Erythroblast (primary cell): Measurements from ENCODE around the gene RPL3.
"Not testable (repeated sequence)": the region's sequence is repeated elsewhere in the genome, so short reads cannot be mapped to it uniquely, and the experiment has no call there.

ENCODE experiments used
- DNase-seq, 2 experiments: peaks; one replicate each; lab custom pipeline; 2025; lab: John Stamatoyannopoulos, UW
- GATA1 ChIP-seq: IDR thresholded peaks from 2 replicates; pipeline ENCODE4 v1.6.1; 2011; ENCODE audit warnings: low read depth, mild to moderate bottlenecking, control low read depth, low read length, moderate library complexity
- POLR2A ChIP-seq: IDR thresholded peaks from 2 replicates; pipeline ENCODE4 v1.6.1; 2011; ENCODE audit warnings: mild to moderate bottlenecking, low read length

The RPL3 gene

DNA sequence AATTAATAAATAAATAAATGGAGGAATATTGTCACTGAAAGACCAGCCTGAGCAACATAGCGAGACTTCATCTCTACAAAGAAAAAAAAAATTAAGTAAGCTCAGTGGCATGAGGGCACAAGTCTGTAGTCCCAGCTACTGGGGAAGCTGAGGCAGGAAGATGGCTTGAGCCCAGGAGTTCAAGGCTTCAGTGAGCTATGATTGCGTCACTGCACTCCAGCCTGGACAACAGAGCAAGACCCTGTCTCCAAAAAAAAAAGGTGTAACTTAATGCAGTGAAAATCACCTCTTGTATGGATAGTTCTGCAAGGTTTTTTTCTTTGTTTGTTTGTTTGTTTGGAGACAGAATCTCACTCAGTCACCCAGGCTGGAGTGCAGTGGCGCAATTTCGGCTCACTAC lies 25.8 kb upstream of the RPL3 start:
- TF ChIP-seq GATA1 (no peak), POLR2A (no peak)

DNA sequence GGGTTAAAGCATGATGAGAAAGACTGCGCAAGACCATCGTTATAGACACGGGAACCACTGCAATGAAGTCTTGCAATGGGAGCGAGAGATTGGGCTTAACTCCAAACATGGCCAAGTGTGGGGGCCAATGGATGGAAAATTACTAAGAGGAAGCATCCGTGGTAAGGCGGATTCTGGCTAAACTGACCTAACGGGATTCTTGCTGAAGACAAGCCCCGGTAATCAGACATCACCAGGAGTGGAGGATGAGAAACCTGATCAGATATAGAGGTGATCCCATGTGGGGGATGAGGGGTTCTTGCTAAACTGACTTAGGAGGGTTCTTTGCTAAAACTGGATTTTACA lies 24.6 kb upstream of the RPL3 start:
- DNase-seq, result no peak
- no peak for TF ChIP-seq POLR2A
- TF ChIP-seq GATA1, result no peak

More for the DNA sequence above, 25.8 kb upstream of the RPL3 start:
- DNase-seq, result no peak

DNA sequence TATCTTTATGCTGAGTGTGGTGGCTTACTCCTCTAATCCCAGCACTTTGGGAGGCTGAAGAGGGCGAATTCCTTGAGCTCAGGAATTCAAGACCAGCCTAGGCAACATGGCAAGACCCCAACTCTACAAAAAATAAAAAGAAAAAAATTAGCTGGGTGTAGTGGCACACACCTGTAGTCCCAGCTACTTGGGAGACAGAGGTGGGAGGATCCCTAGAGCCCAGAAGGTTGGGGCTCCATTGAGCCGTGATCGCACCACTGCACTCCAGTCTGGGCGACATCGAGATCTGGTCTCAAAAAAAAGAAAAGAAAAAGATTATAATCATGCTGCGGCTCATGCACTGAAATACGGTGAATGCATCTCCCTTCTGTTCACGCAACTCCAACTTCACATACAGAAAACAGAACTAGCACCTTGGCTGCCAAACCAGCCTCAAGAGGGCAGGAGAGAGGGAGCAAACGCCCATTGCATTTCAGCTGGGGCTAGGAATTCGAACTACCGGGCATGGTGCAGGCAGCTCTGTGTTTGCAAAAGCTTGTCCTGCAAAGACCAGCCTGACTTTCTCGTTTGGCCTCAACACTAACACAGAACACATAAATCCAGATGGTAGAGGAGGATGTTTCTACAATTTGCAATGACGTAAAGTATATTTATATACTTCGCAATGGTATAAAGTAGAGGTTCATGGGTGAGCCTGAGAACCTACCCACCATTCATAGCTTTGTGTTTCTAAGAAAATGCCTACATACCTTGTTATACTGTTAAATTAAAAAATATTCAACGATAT lies 24.0 kb upstream of the RPL3 start:
- TF ChIP-seq POLR2A, result no peak
- TF ChIP-seq GATA1, result no peak
- peak; percentile 77 to 79 for DNase-seq

DNA sequence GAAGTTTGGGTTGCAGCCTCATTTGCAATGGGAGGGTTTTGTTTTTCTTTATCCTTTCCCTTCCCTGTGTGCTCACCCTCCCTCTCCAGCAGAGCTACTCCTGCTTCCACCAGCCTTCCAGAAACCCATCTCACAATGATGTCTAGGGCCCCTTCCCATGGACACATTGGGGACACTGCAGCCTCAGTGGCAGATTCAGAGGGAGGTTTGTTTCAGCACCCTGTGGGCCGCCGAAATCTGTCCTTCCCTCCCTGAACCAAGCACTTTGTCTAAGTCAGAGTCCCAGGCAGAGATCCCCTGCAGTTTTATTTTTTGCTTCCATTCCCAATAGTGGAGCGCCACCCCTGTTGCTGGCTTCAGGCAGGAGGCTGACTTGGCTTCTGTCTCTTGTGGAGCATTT lies 21.8 kb upstream of the RPL3 start:
- TF ChIP-seq POLR2A, result no peak
- TF ChIP-seq GATA1, result no peak
- no peak for DNase-seq

DNA sequence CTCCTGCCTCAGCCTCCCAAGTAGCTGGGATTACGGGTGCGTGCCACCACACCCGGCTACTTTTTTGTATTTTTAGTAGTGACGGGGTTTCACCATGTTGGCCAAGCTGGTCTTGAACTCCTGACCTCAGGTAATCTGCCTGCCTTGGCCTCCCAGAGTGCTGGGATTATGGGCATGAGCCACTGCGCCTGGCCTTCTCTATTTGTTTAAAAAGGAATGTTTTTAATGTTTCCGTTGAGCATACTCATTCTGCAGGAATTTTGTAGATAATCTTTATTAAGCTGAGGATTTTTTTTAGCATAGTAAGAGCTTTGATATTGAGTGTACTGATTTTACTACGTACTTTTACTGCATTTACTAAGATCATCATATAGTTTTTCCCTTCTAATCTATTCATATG lies 20.4 kb upstream of the RPL3 start:
- DNase-seq, result not testable (repeated sequence)

DNA sequence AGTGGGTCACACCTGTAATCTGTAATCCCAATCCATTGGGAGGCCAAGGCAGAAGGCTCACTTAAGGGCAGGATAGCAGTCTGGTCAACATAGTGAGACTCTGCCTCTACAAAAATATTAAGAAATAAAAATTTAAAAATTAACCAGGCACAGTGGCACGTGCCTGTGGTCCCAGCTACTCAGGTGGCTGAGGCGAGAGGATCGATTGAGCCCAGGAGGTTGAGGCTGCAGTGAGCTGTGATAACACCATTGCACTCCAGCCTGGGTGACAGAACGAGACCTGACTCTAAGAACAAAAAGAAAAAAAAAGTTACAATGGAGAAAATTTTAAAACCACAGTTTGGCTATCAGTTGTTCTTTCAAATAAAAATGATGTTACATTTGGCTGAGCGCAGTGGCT lies 17.0 kb upstream of the RPL3 start:
- DNase-seq, result no peak
- TF ChIP-seq GATA1 (no peak), POLR2A (no peak)

DNA sequence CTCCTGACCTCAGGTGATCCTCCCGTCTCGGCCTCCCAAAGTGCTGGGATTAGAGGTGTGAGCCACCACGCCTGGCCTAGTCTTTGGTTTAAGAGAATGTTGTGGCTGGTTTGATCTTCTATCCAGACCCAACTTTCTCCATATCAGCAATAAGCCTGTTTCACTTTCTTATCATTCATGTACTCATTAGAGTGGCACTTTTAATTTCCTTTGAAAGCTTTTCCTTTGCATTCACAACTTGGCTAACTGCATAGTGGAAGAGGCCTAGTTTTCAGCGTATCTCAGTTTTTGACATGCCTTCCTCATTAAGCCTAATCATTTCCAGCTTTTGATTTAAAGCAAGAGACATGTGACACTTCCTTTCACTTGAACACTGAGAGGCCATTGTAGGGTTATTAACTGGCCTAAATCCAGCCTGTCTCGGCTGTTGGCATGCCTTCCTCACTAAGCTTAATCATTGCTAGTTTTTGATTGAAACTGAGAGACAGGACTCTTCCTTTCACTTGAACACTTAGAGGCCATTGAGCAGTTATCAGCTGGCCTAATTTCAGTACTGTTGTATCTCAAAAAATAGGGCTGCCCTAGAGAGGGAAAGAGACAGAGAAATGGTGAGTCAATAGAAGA lies 13.1 kb upstream of the RPL3 start:
- peak in 1 of 2 experiments; percentile 41 for DNase-seq
- TF ChIP-seq POLR2A (no peak), GATA1 (no peak)

DNA sequence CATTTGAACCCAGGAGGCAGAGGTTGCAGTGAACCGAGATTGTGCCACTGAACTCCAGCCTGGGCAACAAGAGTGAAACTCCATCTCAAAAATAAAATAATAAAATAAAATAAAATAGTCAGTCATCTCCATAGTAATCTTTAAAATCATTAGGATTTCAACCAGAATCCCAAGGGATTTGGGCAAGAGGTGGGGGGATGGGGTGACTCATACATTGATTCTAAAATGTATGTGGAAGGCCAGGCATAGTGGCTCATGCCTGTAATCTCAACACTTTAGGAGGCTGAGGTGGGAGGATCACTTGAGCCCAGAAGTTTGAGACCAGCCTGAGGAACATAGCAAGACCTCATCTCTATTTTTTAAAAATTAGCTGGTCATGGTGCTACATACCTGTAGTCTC lies 11.1 kb upstream of the RPL3 start:
- not testable (repeated sequence) for DNase-seq

DNA sequence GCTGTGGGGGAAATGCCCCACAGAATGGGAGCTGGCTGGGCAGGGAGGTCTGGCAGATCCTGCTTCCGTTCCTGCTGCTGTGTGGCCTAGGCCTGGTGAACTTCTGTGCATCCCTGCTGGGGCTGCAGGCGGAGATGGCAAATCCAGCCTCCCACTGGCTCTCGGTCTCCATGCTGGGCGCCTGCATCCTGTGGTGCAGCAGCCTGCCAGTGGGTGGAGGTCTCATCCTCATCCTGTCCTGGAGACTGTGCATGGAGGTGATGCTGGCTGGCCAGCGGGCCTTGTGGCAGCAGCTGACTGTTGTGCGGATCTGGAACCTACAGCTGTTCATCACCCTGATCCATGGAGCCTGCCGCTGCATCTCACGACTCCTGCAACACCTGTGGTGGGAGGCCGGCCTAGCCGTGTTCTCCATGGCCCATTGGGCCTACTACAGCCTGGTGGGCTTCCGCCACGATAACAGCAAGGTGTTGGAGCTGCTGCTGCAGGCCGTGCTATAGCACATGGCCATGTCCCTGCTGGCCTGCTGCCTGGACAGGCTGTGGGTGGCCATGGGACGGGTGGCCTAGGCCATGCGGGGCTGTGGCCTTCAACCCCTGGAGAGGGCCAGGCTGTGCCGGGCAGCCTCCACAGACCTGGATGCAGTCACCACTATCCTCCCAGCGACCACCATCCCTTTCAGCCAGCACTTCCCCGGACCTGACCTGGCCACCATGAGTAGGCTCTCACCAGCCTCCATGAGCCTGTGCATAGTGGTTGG lies 8.8 kb upstream of the RPL3 start:
- no peak for TF ChIP-seq POLR2A
- TF ChIP-seq GATA1, result no peak

DNA sequence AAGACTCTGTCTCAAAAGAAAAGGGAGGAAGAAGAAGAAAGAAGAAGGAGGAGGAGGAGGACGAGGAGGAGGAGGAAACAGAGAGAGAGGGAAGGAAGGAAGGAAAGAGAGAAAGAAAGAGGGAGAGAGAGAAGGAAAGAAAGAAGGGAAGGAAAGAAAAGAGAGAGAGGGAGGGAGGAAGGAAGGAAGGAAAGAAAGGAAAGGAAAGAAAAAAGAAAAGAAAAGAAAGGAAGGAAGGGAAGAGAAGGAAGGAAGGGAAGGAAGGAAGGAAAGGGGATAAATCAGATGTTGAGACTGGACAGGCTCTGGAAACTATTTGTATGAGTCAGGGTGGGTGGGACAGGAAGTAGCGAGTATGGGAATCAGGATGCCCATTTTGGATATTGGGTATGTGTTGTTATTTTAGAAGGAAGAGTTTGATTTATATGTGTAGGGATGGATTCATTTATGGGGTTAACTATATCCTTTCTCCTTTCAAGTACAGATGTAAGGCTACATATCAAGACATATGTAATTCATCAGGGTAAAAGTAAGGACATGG lies 6.0 kb upstream of the RPL3 start:
- no peak for TF ChIP-seq GATA1
- no peak for TF ChIP-seq POLR2A
- DNase-seq, result no peak

More for the DNA sequence above, 8.8 kb upstream of the RPL3 start:
- no peak for DNase-seq

DNA sequence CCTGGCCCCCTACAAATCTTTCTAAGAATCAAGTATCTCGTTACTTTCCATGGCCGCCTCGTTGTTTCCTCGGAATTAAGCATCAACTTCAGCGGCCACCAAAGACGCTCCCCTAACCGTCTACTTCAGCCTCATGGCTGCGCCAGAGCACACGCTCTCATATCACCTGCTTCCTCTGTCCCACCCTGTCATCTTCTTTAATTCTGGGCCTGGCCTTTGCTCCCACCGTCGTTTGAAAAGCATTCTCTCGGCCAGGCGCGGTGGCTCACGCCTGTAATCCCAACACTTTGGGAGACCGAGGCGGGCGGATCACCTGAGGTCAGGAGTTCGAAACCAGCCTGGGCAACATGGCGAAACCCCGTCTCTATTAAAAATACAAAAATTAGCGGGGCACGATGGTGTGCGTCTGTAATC lies 1.2 kb upstream of the RPL3 start:
- DNase-seq, result peak in 1 of 2 experiments; percentile 44

DNA sequence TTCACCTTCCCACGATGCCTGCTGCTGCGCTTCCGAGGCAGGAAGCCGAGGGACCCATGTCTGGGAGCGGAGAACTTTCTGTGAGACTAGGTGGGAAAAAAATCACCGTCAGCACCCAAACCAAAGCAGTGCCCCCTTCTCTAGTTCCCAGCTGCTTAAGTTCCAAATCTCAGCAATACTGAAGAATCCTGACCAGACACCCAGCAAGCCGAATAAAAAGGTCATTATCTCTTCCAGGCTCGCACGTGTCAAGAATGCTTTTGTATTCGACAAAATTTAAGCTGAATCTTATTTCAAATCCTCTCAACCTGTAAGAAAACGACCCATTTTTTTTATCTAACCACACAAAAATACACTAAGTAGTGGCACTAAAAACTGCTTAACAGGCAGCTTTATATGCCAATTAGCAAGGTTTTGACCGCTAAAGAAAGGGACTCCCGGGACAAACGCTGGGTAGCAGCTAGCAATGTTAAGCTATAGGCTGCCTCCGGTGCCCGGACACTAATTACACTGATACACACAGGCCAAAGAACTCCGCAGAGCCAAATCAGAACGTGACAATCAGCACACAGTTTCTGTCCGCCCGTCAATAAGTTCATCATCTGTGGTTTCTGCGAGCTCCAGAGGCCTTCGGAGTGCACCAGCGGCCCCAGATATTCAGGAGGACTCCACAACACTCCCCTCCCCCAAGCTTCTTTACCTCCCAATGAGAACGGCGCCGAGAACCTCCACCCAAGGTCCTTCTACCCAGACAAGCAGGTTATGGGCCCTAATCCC lies 728 bp downstream of the RPL3 start:
- TF ChIP-seq GATA1, result no peak
- no peak for TF ChIP-seq POLR2A
- peak in 1 of 2 experiments; percentile 84 for DNase-seq

DNA sequence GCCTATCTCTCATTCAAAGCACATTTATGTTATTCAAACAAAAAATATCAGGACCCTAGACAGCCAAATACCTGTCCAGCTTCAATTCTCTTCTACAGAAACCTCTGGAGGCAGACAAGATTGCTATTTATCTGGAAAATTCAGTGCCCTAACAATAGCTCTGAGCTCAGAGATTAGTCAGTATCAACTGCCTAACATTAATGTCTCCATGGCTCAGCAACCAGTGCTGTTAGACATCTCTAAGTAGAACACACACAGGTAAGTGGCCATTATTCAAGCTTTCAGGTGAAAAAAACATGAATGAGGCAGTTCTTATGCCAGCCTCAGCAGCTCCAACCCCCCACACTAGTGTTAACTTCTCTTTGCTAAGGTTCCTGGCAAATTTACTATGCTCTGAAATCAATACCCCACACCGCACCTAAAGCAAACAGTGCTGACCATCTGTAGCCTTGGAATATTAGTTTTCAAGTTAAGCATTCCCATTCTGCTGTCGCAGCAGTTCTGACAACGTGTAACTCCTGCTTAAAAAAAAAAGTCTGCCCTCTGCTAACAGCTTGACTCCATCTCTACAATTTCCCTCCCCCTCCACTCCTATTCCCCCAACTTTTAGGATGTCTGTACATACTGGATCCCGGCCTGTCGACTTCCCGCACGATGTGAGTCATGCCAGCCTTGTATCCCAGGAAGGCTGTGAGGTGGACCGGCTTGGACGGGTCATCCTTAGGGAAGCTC lies 1.5 kb downstream of the RPL3 start:
- TF ChIP-seq GATA1 (no peak), POLR2A (no peak)
- DNase-seq, result peak; percentile 50 to 59
